GM21786 (cell line): ENCODE measurements around the gene CCND3.
"Not testable (repeated sequence)": the region's sequence is repeated elsewhere in the genome, so short reads cannot be mapped to it uniquely, and the experiment has no call there.

ENCODE experiments used
- ATAC-seq: cut with Tn5 transposase; IDR thresholded peaks from one replicate; pipeline ENCODE4 v1.9.1; 2021; ENCODE audit not compliant: unreplicated experiment

Gene CCND3

GRCh38 chr6:41954668-41955067 is 13.1 kb upstream of the CCND3 start:
- ATAC-seq = no peak

- no peak for ATAC-seq
These were observed 6.1 kb upstream of the CCND3 start for GRCh38 chr6:41947581-41948220.

GRCh38 chr6:41943456-41943855 is 1.8 kb upstream of the CCND3 start:
- ATAC-seq = no peak

GRCh38 chr6:41942882-41943281 is 1.3 kb upstream of the CCND3 start:
- not testable (repeated sequence) for ATAC-seq

GRCh38 chr6:41942067-41942851 is 651 bp upstream of the CCND3 start:
- ATAC-seq = no peak

- ATAC-seq = no peak
These were observed 789 bp downstream of the CCND3 start for GRCh38 chr6:41940759-41941279.

GRCh38 chr6:41939848-41940758 is 1.5 kb downstream of the CCND3 start:
- ATAC-seq = no peak

GRCh38 chr6:41939176-41939847 is 2.3 kb downstream of the CCND3 start:
- no peak for ATAC-seq

- ATAC-seq = no peak
These were observed 2.9 kb downstream of the CCND3 start for GRCh38 chr6:41938590-41939175.

GRCh38 chr6:41937861-41938574 is 3.6 kb downstream of the CCND3 start:
- ATAC-seq = no peak

GRCh38 chr6:41937472-41937860 is 4.1 kb downstream of the CCND3 start:
- no peak for ATAC-seq

- peak; percentile 46 for ATAC-seq
These were observed 5.4 kb downstream of the CCND3 start for GRCh38 chr6:41936073-41936837.

GRCh38 chr6:41935685-41936072 is 5.9 kb downstream of the CCND3 start:
- peak; percentile 2 for ATAC-seq

- ATAC-seq = no peak
These were observed 6.4 kb downstream of the CCND3 start for GRCh38 chr6:41935193-41935574.

- ATAC-seq = no peak
These were observed 7.1 kb downstream of the CCND3 start for GRCh38 chr6:41934278-41935192.

- ATAC-seq = no peak
These were observed 9.2 kb downstream of the CCND3 start for GRCh38 chr6:41932378-41932777.

GRCh38 chr6:41931792-41932191 is 9.8 kb downstream of the CCND3 start:
- no peak for ATAC-seq

- ATAC-seq = no peak
These were observed 11.7 kb downstream of the CCND3 start for GRCh38 chr6:41929924-41930323.
